Measurements from ENCODE around the gene PICK1.

PICK1 gene

GRCh38 chr22:38097058-38097457 lies 39.9 kb downstream of the PICK1 start:
- TF ChIP-seq CTCF (conservative IDR thresholded peaks at IDR 0.05) = no peak
- no peak for TF ChIP-seq ZFX (IDR thresholded peaks at IDR 0.05)
- H3K27ac ChIP-seq = no peak overlapping the region

- no peak overlapping the region for H3K27ac ChIP-seq
- no peak for TF ChIP-seq ZFX (IDR thresholded peaks at IDR 0.05)
- TF ChIP-seq CTCF (conservative IDR thresholded peaks at IDR 0.05) = no peak
Observed at GRCh38 chr22:38097557-38098409, 40.6 kb downstream of the PICK1 start.

- no peak overlapping the region for H3K27ac ChIP-seq
- TF ChIP-seq ZFX (IDR thresholded peaks at IDR 0.05) (no peak), CTCF (conservative IDR thresholded peaks at IDR 0.05) (no peak)
Observed at GRCh38 chr22:38098410-38099249, 41.4 kb downstream of the PICK1 start.

- H3K27ac ChIP-seq = no peak overlapping the region
- TF ChIP-seq CTCF (conservative IDR thresholded peaks at IDR 0.05) (no peak), ZFX (IDR thresholded peaks at IDR 0.05) (no peak)
Observed at GRCh38 chr22:38103641-38104040, 46.4 kb downstream of the PICK1 start.

GRCh38 chr22:38104084-38104483 lies 46.9 kb downstream of the PICK1 start:
- no peak overlapping the region for H3K27ac ChIP-seq
- TF ChIP-seq CTCF (conservative IDR thresholded peaks at IDR 0.05) (no peak; the same call in 1 of the 2 replicates), ZFX (IDR thresholded peaks at IDR 0.05) (no peak)

- no peak overlapping the region for H3K27ac ChIP-seq
- TF ChIP-seq CTCF (conservative IDR thresholded peaks at IDR 0.05) = no peak
- no peak for TF ChIP-seq ZFX (IDR thresholded peaks at IDR 0.05)
Observed at GRCh38 chr22:38106814-38107578, 49.8 kb downstream of the PICK1 start.
